HG03097 (cell line): ENCODE data around the gene ADGRB3.
"Not testable (repeated sequence)": the region's sequence is repeated elsewhere in the genome, so short reads cannot be mapped to it uniquely, and the experiment has no call there.

Source experiments
- ATAC-seq: cut with Tn5 transposase; IDR thresholded peaks from one replicate; pipeline ENCODE4 v1.9.1; 2021; ENCODE audit not compliant: unreplicated experiment, low FRiP score

ADGRB3 gene

DNA sequence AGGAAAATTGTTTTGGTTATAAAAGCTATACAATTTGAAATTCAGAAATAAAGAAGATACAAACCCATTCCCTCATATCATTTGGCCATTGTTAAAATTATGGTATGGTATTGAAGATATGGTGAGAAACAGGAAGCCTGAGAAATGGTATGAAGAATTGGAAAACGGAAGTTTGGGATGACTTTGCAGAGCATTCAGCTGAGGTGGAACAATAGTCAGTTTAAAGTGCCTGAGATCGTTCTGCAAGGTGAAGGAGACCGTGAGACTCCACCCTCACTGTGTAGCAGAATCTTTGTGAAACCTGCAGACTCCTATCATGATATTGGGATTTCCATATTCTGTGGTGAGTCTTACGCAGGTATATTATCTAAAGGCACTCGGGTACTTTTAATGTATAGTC, 97.3 kb downstream of the ADGRB3 start:
- ATAC-seq: no peak

GRCh38 chr6:68735866-68736265, 100.8 kb downstream of the ADGRB3 start:
- no peak for ATAC-seq

DNA sequence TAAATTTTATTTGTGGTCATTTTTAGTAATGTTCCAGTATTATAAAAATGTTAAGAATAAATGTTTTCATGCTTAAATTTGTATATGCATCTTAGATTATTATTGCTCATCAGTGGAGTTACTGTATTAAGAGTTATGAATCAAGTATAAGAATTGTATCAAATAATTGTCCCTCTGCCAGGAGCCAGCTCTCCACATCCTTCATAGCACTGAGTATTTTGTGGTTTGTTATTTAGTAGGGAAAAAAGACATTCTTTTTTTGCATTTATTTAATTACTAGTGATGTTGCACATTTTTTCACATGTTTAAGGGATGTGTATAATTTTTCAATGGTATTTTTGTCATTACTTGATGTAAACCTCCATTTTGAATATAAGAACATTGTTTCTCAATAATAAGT, 102.0 kb downstream of the ADGRB3 start:
- ATAC-seq: no peak

GRCh38 chr6:68738039-68738438, 103.0 kb downstream of the ADGRB3 start:
- ATAC-seq: no peak

GRCh38 chr6:68740828-68741500, 105.9 kb downstream of the ADGRB3 start:
- no peak for ATAC-seq

- no peak for ATAC-seq
Measured at GRCh38 chr6:68741501-68742386, 106.7 kb downstream of the ADGRB3 start.

DNA sequence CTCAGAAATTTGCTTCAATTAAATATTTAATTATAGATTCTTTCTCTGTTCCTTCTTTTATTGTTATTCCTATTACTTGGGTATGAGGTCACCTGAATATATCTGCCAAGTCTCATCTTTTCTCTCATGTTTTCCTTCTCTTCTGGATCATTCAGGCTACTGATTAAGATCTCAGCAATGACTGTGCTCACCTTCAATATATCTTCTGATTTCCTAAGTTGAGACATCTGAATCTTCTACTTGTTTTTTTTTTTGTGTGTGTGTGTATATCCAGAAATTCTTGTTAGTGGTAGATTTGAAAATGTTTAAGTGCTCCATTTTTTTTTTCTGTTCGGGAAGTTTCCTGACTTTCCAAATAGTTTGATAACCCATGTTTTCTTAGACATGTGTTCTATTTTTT, 108.0 kb downstream of the ADGRB3 start:
- ATAC-seq: no peak

DNA sequence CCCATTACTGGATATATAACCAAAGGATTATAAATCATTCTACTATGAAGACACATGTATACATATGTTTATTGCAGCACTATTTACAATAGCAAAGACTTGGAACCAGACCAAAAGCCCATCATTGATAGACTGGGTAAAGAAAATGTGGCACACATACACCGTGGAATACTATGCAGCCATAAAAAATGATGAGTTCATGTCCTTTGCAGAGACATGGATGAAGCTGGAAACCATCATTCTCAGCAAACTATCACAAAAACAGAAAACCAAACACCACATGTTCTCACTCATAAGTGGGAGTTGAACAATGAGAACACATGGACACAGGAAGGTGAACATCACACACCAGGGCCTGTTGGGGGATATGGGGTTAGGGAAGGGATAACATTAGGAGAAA, 109.3 kb downstream of the ADGRB3 start:
- ATAC-seq: not testable (repeated sequence)

- no peak for ATAC-seq
Measured at GRCh38 chr6:68746376-68746775, 111.3 kb downstream of the ADGRB3 start.

- ATAC-seq: no peak
Measured at GRCh38 chr6:68747110-68747790, 112.2 kb downstream of the ADGRB3 start.

DNA sequence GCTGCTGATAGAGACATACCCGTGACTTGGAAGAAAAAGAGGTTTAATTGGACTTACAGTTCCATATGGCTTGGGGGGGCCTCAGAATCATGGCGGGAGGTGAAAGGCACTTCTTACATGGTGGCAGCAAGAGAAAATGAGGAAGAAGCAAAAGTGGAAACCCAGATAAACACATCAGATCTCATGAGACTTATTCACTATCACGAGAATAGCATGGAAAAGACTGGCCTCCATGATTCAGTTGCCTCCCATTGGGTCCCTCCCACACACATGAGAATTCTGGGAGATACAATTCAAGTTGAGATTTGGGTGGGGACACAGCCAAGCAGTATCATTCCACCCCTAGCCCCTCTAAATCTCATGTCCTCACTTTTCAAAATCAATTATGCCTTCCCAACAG, 112.8 kb downstream of the ADGRB3 start:
- not testable (repeated sequence) for ATAC-seq

DNA sequence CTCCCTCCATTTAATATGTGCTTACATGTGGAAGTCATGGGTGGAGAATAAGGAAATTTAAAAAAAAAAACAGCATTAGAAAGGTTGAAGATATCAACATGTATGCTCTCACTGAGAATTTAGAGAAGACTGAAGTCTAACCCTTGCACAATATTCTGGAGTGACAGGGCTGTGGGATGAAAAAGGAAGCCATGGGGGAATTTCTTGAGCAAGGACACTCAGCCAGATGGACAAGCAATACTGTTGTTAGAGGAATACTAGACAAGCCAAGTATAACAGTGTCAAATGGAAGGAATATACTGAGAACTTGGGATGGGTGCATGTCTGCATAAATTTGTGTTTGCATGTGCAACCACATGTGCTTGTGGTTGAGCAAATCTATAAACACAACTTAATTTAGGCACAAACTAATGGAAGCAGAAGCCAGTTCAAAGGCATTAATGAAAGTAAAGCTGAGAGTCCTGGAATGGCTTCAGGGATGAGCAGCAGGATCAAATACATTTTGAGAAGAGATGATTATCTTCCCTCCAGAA, 119.7 kb downstream of the ADGRB3 start:
- no peak for ATAC-seq

DNA sequence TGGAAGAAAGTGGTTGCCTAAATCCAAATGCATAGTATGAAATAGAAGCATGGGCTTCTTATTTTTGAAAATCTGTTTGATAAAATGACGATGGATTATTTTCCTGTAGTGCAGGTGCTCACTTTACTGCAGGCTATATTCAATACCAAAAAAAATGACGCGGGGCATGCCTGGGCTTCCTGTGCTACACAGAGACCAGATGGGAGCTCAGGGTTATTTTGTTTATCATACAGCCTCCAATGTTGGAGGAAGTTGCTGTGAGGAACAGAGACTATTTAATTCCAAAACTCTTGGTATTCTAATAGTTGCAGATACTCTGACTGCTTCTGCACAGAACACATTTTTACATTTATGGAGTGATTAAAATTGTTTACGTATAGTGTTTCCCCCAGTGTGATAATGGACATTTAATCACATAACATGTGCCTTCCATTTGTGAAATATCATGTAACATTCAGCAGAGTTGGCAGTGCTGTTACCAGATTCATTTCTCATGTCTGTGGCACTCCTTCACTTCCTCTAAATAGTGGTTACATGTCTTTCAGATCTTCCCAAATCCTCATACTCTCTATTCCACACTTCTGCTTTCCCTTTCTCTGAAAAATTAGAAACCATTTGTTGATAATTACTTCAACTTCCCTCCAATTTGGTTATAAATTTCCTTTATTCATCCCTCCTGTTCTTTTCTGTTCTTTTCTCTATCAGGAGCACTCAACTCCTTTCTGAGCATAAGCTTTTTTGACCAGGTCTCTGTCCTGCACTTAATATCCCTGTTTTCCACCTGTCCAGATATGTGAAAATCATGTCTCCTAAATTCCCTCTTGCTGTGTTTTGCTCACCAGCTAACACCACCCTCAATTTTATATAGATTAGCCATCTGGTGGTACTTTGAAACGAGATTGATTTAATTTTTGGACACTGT, 121.6 kb downstream of the ADGRB3 start:
- ATAC-seq: no peak

DNA sequence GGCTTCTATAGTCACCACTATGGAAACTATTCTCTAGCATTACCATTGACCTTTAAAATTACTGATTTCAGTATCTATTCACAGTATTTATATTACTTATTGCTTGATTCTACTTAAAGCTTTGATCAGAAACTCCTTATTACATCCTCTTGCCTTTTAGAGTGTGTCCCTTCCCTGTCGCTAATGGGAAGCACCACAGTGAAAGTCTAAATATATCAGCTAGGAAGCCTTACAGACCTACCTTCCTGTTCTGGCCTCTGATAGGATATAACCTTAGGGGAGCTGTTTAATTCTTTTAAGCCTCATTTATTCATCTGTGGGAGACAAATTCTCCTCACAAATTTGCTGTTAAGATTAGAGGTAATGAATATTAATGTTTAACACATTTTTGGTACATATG, 122.7 kb downstream of the ADGRB3 start:
- no peak for ATAC-seq

GRCh38 chr6:68758559-68758958, 123.5 kb downstream of the ADGRB3 start:
- ATAC-seq: no peak

GRCh38 chr6:68760485-68760884, 125.4 kb downstream of the ADGRB3 start:
- no peak for ATAC-seq

DNA sequence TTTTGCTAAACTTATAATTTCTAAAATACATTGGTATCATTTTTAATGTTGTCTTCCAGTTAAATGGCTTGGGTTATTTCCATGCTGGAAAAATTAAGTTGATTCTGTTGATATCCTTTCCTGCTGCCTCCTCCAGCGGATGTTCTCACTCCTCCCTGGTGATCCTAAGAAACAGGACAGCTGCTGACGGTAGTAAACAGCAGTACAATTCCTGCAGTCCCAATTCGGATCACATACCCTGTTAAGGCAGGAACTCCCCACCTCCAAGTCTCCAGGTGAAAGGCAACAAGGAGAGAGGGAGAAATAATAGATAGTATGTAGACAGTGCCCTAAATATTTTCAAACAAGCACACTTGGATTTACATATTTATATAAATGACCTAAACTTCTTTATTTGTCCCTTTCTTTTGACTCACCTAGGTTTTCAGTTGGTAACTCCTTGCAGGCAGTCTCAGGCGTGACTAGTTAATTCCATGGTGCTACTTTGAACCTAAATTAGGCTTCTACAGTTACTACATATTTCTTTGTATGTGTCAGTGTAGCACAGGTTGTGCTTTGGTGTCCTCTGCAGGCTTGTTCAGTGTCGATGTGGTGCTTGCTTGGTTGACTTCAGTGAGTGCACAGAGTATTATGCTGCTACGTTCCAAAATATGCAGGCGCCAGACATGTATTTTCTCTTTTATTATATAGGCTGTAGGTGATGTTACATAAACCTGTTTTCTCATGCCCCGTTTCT, 126.0 kb downstream of the ADGRB3 start:
- no peak for ATAC-seq

- ATAC-seq: no peak
Measured at GRCh38 chr6:68761985-68762384, 126.9 kb downstream of the ADGRB3 start.

DNA sequence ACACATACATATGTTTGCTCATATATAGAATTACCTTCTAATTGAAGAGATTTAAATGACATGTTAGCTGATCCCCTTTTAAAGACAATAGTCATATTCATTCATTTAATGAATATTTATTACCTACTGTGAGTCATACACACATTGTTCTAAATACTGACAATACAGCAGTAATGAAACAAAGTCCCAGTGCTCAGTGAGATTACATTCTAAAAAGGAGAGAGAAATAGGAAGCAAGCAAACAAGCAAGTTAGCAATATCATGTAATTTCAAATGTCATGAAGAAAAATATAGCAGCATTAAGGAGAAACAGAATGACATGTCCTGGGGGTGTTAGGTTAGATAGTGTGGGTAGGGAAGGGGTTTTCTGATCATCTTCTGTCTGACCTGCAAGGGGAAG, 136.3 kb downstream of the ADGRB3 start:
- ATAC-seq: no peak
